Kidney capillary endothelial cell (primary cell): ENCODE results near the gene UBL5.
"Not testable (repeated sequence)": the region's sequence is repeated elsewhere in the genome, so short reads cannot be mapped to it uniquely, and the experiment has no call there.

ENCODE experiments used
- DNase-seq: peaks from one replicate; pipeline ENCODE4 v3.0.0-alpha.2; 2018; ENCODE audit warnings: low spot score

UBL5 gene

DNA sequence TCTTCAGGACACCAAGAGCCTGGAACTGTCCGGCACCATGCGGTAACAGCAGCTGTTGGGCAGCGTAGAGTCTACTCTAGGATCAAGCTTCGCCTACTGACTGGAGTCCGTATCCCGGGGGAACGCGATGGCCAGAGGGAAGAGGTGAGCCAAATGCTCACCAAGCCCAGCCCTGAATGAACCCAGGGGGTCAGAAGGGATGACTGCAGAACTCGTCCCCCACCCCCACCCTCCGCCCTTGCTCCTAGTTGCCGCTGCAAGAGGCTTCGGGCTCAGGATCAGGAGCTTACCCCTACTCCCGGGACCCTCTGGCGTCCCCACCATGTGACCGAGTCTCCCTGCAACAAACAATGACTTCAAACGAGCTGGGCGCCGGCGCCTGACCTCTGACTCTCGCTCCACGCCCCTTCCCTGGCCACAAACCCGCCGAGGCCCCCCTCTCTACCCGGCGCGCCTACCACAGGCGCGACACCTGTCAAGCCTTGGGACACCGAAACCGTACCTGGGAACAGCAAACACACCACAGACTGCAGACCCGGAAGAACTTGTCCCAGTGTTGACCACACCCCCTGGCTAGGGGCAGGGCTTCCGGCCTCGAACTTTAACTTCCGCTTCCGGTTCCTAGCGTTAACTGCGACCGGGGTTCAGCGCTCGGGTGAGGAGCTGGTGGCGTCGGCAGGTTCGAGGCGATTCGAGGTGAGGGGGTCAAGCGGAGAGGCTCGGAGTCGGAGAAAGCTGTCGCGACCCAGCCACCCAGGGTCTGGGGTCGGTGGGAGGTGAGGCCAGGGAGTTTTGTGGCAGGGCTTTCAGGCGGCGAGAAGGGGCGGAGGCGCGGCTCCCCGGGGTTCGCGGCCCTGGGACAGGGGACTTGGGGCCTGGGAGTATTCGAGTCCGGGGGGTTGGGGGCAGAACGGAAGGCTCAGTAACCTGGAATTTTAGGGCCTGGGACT is at the start of gene UBL5:
TSS of gene UBL5 (plus strand) at position 630 of the 950 bp plus-strand sequence. CDS start 420 bp downstream, outside the sequence.
- peak; percentile 75 for DNase-seq

DNA sequence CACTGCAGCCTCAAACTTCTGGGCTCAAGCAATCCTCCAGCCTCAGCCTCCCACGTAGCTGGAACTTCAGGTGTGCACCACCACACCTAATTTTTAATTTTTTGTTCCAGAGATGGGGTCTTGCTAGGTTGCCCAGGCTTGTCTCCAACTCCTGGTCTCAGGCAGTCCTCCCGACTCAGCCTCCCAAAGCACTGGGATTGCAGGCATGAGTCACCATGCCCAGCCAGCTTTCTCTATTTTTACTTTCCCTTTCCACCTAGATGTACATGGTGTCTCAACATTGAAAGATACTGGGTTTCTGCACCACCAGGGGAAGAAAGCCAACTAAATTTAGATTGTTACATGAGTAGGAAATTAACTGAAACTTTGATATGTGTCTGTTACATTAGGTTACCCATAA is 45.4 kb upstream of the UBL5 start:
- DNase-seq, result no peak

DNA sequence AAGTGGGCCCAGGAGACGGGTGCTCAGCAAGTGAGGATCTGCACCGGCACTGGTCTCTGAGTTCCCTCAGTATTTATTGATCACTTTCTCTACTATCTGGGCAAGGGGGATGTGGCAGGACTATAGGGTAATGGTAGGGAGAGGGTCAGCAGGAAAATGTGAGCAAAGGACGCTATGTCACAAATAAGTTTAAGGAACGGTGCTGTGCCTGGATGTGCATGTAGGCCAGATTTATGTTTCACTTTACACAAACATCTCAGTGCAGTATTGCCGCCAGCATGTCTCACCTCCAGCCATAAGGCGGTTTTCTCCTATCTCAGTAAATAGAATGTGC is 43.6 kb upstream of the UBL5 start:
- not testable (repeated sequence) for DNase-seq

DNA sequence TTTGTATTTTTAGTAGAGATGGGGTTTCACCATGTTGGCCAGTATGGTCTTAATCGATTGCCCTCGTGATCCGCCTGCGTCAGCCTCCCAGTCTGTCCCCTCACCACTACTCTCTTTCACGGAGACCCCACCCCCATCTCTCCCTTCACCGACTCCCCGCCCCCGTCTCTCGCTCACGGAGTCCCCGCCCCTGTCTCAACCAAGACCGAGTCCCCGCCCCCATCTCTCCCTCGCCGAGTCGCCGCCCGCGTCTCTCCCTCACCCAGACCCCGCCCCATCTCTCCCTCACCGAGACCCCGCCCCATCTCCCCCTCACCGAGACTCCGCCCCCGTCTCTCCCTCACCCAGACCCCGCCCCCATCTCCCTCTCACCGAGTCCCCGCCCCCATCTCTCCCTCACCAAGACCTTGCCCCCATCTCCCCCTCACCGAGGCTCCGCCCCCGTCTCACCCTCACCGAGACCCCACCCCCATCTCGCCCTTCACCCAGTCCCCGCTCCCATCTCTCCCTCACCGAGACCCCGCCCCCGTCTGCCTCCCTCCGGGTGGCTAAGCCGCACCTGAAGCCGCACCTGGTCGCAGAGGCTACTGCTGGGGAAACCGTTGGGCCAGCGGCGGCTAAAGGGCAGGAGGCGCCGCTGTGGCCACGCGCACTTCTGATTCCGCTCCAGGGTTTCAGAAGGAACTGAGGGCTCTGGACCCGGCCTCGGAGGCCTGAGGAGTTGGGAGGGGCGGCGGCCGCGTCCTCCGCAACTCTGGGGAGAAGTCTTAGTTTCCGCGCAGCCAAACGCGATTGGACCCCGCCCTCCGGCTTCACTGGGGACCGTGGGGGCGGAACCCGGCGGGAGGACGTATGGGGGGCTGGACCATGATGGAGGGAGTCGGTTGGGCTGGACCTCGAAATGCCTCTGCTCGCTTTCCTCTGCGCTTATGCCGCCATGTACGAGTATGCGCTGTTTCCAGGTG is 42.1 kb upstream of the UBL5 start:
- peak; percentile 46 for DNase-seq

DNA sequence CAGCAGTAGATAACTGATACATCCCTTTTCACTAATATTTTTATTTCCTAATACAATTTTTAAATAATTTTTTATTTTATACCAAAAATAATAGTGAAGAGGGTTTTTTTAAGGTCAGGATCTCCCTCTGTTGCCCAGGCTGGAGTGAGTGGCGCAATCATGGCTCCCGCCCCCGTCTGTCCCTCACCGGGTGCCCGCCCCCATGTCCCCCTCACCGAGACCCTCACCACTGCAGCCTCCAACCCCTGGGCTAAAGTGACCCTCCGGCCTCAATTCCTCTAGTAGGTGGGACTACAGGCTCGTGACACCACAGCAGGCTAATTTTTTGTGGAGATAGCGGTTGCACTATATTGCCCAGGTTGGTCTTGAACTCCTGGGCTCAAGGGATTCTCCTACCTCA is 41.4 kb upstream of the UBL5 start:
- no peak for DNase-seq

DNA sequence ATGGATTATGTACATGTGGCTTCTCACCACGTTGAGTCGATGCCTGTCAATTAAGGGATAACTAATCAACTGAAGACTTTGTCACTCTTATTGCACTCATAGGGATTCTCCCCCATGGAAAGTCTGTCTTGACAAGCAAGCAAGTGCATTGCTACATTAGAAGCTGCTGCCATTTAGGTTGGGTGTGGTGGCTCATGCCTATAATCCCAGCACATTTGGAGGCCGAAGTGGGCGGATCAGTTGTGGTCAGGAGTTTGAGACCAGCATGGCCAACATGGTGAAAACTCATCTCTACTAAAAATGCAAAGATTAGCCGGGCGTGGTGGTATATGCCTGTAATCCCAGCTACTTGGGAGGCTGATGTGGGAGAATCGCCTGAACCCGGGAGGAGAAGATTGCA is 40.9 kb upstream of the UBL5 start:
- no peak for DNase-seq

DNA sequence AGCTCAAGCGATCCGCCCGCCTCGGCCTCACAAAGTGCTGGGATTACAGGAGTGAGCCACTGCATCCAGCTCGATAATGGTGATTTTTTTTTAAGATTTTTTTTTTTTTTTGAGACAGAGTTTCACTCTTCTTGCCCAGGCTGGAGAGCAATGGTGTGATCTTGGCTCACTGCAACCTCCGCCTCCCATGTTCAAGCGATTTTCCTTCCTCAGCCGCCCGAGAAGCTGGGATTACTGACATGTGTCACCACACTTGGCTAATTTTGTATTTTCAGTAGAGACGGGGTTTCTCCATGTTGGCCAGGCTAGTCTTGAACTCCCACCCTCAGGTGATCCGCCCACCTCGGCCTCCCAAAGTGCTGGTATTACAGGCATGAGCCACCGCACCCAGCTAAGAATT is 39.1 kb upstream of the UBL5 start:
- DNase-seq, result not testable (repeated sequence)

DNA sequence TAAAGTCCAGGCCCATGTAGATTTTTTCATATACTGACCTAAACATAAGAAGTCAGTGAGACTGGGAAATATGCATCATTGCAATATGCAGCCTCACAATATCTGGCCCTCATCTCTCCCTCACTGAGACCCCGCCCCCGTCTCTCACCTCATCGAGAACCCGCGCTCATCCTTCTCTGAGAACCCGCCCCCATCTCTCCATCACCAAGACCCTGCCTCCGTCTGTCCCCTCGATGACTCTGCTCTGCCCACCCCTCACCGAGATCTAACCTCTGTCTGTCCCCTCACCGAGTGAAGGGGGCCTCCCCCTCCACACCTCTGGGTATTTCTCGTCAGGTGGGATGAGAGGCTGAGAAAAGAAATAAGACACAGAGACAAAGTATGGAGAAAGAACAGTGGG is 38.7 kb upstream of the UBL5 start:
- no peak for DNase-seq

DNA sequence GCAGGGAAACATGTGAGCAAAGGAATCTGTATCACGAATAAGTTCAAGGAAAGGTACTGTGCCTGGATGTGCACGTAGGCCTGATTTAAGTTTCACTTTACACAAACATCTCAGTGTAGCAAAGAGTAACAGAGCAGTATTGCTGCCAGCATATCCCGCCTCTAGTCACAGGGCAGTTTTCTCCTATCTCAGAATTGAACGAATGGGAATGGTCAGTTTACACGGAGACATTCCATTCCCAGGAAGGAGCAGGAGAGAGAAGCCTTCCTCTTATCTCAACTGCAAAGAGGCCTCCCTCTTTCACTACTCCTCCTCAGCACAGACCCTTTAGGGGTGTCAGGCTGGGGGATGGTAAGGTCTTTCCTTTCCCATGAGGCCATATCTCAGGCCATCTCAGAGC is 38.1 kb upstream of the UBL5 start:
- not testable (repeated sequence) for DNase-seq

DNA sequence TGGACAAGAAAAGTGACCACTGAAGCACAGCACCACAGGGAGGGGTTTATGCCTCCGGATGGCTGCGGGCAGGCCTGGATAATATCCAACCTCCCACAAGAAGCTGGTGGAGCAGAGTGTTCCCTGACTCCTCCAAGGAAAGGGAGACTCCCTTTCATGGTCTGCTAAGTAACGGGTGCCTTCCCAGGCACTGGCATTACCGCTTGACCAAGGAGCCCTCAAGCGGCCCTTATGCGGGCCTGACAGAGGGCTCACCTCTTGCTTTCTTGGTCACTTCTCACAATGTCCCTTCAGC is 36.7 kb upstream of the UBL5 start:
- DNase-seq, result not testable (repeated sequence)

DNA sequence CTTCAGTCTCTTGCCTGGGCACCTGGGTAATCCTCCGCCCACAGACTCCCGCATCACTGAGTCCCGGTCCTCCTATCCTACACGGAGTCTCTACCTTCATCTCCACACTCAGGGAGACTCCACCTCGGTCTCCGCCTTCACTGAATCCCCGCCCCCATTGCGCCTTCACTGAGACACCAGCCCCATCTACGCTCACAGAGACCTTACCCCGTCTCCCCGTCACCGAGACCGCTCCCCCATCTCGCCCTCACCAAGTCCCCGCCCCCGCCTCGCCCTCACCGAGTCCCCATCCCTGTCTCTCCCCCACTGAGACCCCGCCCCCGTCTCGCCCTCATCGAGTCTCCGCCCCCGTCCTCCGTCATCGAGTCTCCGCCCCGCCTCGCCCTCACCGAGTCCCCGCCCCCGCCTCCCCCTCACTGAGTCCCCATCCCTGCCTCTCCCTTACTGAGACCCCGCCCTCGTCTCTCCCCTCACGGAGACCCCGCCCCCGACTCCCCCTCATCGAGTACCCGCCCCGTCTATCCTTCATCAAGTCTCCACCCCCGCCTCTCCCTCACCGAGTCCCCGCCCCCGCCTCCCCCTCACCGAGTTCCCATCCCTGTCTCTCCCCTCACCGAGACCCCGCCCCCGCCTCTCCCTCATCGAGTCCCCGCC is 36.0 kb upstream of the UBL5 start:
- peak; percentile 57 for DNase-seq

DNA sequence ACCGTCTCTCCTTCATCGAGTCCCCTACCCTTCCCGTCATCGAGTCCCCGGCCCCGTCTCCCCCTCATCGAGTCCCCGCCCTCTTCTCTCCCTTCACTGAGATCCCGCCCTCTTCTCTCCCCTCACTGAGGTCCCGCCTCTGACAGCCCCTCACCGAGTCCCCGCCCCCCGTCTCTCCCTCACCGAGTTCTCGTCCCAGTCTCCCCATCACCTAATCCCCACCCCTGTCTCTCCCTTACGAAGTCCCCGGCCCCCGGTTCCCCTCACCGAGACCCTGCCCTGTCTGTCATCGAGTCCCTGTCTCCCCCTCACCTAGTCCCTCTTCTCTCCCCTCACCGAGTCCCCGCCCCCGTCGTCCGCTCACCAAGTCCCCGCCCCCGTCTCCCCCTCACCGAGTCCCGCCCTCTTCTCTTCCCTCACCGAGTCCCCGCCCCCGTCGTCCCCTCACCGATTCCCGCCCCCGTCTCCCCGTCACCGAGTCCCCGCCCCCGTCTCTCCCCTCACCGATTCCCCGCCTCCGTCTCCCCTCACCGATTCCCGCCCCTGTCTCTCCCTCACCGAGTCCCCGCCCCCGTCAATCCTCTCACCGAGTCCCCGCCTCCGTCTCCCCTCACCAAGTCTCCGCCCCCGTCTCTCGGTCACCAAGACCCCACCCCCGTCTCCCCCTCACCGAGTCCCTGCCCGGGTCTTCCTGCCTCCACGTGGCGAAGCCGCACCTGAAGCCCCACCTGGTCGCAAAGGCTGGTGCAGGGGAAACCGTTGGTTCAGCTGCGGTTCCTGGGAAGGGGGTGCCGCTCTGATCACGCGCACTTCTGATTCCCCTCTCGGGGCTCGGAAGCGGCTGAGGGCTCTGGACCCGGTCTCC is 35.3 kb upstream of the UBL5 start:
- no peak for DNase-seq

DNA sequence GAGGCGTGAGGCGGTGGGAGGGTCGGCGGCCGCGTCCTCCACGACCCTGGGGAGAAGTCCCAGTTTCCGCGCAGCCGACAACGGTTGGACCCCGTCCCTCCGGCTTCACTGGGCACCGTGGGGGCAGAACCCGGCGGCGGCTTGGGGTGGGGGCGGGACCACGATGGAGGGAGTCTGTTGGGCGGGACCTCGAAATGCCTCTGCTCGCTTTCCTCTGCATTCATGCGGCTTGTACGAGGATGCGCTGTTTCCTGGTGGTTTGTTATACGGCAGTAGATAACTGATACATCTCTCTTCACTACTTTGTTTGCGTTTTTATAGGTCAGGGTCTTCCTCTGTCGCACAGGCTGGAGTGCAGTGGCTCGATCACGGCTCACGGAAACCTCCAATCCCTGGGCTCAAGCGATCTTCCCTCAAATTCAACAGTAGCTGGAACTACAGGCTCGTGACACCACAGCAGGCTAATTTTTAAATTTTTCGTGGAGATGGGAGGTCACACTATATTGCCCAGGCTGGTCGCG is 34.6 kb upstream of the UBL5 start:
- DNase-seq, result no peak

DNA sequence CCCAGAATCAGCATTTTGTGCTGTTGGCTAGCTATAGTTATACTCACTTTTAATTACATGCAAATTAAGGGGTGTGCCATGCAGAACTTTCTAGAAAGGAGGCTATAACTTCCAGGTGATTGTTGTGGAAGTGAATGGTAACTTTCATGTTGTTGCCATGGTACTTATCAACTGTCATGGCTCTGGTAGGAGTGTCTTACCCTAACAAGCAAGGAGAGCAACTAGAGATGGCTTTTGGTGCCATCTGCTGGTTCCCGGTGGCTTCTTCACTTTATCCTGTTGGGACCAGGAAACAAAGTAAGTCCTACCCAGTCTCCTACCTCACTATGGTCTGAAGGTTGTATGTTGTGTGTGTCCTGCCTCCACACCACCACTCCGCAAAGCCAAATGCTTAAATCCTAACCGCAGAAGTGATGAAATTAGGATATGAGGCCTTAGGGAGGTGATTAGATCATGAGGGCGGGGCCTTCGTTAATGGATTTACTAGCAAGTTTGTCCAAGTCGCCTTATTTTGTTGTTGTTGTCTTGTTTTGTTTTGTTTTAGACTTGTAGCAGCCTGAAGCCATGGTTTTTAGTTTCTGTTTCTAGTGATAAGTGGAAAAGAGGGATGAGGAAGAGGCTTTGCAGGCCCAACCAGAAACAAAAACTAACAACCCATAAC is 31.5 kb upstream of the UBL5 start:
- DNase-seq, result peak; percentile 78

DNA sequence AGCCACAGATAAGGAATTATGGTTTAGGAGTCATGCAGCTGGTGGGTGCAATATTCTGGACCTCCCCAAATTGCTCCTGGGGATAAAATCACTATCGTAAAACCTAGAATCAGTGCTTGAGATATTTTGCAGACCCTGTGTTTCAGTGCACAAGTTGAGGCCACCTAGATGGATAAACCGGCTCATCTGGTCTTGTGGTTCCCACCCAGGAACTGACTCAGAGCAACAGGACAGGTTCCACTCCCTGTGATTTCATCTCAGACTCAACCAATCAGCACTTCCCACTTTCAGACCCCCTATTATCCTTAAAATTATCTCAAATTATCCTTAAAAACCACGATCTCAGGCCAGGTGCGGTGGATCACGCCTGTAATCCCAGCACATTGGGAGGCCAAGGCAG is 29.8 kb upstream of the UBL5 start:
- DNase-seq, result no peak

DNA sequence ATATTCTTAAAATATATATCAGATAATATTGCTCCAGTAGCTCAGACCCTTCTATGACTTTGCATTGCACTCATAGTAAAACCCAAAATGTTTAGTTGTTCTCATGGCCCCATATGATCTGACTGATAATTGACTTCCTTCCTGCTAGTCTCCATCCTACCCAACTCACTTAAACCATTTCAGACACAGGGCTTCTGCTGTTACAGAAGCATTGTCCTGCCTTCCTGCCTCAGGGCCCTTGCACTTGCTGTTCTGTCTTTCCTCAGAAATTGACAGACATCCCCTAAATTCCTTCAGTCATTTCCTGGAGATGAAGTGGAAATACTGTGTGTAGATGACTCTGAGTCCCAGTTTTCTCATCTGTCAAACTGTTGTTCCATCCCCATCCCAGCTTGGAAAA is 28.6 kb upstream of the UBL5 start:
- DNase-seq, result no peak

DNA sequence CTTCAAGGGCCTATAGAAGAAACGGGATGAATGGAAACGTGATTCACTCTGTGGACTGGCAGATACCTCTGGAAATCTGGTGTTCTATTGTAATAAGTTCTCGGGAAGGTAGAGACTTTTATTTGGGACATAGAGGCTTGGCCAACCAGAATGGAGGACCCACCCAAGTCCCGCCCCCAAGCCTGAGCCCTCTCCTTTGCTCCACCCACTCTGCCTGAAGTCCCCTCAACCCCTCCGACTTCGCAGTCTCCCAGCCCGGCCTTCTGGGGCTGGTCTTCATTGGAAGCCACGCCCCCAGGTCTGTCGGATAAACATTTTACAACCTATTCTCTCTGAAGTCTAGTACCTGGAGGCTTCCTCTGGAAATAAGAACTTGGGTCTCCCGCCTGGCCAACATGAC is 25.7 kb upstream of the UBL5 start:
- DNase-seq, result no peak

DNA sequence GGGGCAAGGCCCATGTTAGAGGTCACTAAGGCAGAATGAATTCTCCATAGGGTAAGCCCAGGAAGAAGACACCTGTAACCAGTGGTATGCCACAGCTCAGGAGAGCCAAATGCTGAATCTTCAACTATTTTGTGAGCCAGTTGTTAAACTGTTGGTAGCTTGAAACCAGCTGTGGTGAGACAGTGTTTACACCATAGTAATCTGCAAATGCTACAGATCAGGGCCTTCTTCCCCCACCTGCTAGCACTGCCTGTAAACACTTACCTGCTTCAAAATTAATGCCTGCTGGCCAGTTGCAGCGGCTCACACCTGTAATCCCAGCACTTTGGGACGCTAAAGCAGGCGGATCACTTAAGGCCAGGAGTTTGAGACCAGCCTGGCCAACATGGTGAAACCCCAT is 20.9 kb upstream of the UBL5 start:
- no peak for DNase-seq

DNA sequence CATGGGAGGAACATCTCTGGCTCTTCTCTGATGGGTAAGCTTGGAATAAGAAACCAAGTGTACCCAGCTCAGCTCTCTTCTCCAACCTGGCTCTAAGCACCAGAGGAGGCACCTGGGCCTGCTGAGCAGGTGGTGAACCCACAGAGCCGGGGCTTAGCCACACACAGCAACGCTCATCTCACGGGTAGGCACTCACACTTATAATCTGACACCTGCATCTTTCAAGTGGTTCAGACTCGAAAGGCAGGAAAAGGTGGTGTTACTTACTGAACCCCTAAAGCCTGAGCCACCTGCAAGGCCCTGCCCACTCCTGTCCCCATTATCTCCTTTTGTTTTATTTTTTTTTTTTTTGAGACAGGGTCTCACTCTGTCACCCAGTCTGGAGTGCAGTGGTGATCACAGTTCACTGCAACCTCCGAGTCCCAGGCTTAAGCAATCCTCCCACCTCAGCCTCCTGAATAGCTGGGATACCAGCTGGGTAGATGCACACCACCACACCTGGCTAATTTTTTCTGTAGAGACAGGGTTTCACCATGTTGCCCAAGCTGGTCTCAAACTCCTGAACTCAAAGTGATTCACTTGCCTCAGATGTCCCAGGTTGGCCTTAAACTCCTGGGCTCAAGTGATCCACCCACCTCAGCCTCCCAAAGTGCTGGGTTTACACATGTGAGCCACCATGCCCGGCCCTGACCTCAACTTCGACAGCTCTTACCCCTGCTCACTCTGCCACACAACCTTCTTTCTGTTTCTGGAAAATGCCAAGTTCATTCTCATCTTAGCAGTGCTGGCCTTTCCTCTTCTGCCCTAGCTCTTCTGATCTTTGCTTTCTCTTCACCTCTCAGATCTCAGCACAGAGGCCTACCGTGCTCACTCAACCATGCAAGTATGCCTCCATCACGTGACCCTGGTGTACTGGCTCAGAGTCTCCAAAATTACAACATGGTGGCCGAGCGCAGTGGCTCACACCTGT is 18.6 kb upstream of the UBL5 start:
- no peak for DNase-seq

DNA sequence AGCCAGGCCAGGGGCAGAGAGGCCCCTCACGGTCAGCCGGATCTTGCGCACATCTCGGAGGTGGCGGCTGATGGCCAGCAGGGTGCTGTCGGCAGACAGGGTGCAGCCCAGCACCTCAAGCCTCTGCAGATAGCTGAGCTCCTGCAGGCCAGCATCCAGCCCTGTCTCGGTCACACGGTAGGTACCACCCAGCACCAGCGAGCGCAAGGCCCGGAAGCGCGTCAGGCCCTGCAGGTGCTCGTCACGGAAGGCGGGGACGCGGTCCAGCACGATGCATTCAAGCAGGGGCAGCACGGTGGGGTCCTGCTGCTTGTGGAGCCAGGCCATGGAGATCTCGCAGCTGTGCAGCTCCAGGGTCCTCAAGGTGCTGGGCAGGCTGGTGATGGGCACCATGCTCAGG is 16.6 kb upstream of the UBL5 start:
- no peak for DNase-seq
